ENCODE data around the gene ENOX1.

DNA sequence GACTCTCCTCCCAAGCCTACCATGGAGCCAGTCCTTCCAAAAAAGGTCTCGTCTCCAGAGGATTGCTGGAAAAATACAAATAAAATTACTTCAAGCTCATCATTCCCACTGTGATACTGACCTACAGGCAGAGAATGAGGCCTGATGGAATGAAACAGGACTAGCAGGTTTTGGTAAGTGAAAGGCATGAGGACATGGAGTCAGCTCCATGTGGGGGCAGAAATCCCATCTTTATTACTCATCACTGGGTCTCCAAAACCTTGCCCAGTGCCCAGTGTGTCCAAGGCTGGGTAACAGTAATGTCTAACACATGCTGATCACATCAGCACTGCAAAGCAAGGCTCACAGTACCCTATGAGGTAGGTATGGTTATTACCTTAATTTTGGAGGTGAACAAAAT is 528.0 kb downstream of the ENOX1 start:
- TF ChIP-seq, protein P1, sequence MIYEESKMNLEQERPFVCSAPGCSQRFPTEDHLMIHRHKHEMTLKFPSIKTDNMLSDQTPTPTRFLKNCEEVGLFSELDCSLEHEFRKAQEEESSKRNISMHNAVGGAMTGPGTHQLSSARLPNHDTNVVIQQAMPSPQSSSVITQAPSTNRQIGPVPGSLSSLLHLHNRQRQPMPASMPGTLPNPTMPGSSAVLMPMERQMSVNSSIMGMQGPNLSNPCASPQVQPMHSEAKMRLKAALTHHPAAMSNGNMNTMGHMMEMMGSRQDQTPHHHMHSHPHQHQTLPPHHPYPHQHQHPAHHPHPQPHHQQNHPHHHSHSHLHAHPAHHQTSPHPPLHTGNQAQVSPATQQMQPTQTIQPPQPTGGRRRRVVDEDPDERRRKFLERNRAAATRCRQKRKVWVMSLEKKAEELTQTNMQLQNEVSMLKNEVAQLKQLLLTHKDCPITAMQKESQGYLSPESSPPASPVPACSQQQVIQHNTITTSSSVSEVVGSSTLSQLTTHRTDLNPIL (CRISPR knock-in tag; IDR thresholded peaks at IDR 0.05) = no peak
- TF ChIP-seq ZSCAN32 (CRISPR knock-in tag; IDR thresholded peaks at IDR 0.05) (no peak), RAD21 (CRISPR knock-in tag; conservative IDR thresholded peaks at IDR 0.05 in 1 of 2, IDR thresholded peaks at IDR 0.05 in 1 of 2) (no peak), ZBTB40 (IDR thresholded peaks at IDR 0.05) (no peak), ZBTB40 (CRISPR knock-in tag; IDR thresholded peaks at IDR 0.05) (no peak), TCF15 (CRISPR knock-in tag; IDR thresholded peaks at IDR 0.05) (no peak), RB1 (IDR thresholded peaks at IDR 0.05; ENCODE audit: low read depth) (no peak)
